Esophagus squamous epithelium (tissue), 4 donors: ENCODE results near the gene LRRC28.

Source experiments
- POLR2A ChIP-seq, 4 donors: fragments of 450-650 bp; IDR thresholded peaks; one replicate each; pipeline ENCODE4 v1.6.1; 2017; ENCODE audit warnings: antibody characterized with exemption in 4 of 4, mild to moderate bottlenecking in 4 of 4, moderate library complexity in 3 of 4
- TF ChIP-seq, protein P1 (sequence below), 6 experiments: fragments of 450-650 bp in 4 of 6; fragments of 200-600 bp in 2 of 6; sonication (generic) in 2 of 6; IDR thresholded peaks; one replicate each; pipeline ENCODE4 v1.5.1; 2016 to 2019; ENCODE audit warnings: antibody characterized with exemption in 6 of 6, mild to moderate bottlenecking in 4 of 6, moderate library complexity in 4 of 6

- TF ChIP-seq, protein P1, sequence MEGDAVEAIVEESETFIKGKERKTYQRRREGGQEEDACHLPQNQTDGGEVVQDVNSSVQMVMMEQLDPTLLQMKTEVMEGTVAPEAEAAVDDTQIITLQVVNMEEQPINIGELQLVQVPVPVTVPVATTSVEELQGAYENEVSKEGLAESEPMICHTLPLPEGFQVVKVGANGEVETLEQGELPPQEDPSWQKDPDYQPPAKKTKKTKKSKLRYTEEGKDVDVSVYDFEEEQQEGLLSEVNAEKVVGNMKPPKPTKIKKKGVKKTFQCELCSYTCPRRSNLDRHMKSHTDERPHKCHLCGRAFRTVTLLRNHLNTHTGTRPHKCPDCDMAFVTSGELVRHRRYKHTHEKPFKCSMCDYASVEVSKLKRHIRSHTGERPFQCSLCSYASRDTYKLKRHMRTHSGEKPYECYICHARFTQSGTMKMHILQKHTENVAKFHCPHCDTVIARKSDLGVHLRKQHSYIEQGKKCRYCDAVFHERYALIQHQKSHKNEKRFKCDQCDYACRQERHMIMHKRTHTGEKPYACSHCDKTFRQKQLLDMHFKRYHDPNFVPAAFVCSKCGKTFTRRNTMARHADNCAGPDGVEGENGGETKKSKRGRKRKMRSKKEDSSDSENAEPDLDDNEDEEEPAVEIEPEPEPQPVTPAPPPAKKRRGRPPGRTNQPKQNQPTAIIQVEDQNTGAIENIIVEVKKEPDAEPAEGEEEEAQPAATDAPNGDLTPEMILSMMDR (IDR thresholded peaks at IDR 0.05), result no peak
- TF ChIP-seq POLR2A (IDR thresholded peaks at IDR 0.05), result no peak
Observed at GRCh38 chr15:99248000-99248715, 3.1 kb upstream of the LRRC28 start.
